HEK293 (cell line): ENCODE results near the gene TMEFF1.
"Not testable (repeated sequence)": the region's sequence is repeated elsewhere in the genome, so short reads cannot be mapped to it uniquely, and the experiment has no call there.

ENCODE experiments used
- CTCF ChIP-seq: fragments of 450-650 bp; formaldehyde crosslinking; IDR thresholded peaks from 2 replicates; pipeline ENCODE4 v1.5.1; 2016; ENCODE audit warnings: missing biosample characterization, missing genetic modification characterization
- REST ChIP-seq: fragments of 450-650 bp; formaldehyde crosslinking; IDR thresholded peaks from 2 replicates; pipeline ENCODE4 v1.5.1; 2016; ENCODE audit warnings: missing biosample characterization, missing genetic modification characterization
- TRIM28 ChIP-seq: IDR thresholded peaks from 2 replicates; pipeline ENCODE4 v1.6.1; 2011; ENCODE audit warnings: low read length, control low read depth, borderline replicate concordance
- ZBTB26 ChIP-seq: fragments of 450-650 bp; formaldehyde crosslinking; optimal IDR thresholded peaks from 2 replicates; pipeline ENCODE3; 2016; ENCODE audit warnings: missing biosample characterization, mild to moderate bottlenecking, missing genetic modification characterization
- ZNF184 ChIP-seq: fragments of 450-650 bp; IDR thresholded peaks from 2 replicates; pipeline ENCODE4 v1.5.1; 2018; ENCODE audit warnings: missing biosample characterization, mild to moderate bottlenecking, missing genetic modification characterization
- ZNF239 ChIP-seq: fragments of 450-650 bp; formaldehyde crosslinking; IDR thresholded peaks from 2 replicates; pipeline ENCODE4 v1.5.1; 2016; ENCODE audit warnings: missing biosample characterization, missing genetic modification characterization
- ZNF366 ChIP-seq: fragments of 450-650 bp; formaldehyde crosslinking; conservative IDR thresholded peaks from 2 replicates; pipeline ENCODE4 v1.5.1; 2016; ENCODE audit warnings: missing biosample characterization, missing genetic modification characterization

- TF ChIP-seq CTCF; ZNF366; ZBTB26 (tag by site-specific recombination); REST (tag by site-specific recombination); ZNF239 (tag by site-specific recombination); TRIM28; ZNF184 (tag by site-specific recombination): not testable (repeated sequence)
Measured at GRCh38 chr9:100527180-100527794, 54.3 kb downstream of the TMEFF1 start.
